Esophagus muscularis mucosa (tissue), 4 donors: Measurements from ENCODE around the gene EXOSC10. TPM values are rescaled to one million over a fixed set of nuclear protein-coding genes. Genes with fewer than 3 reads are reported as not detected.

Experiments
- DNase-seq: peaks from one replicate; pipeline ENCODE4 v3.0.0-alpha.2; 2017; ENCODE audit errors: extremely low spot score
- H3K27ac ChIP-seq, 4 donors: fragments of 200-600 bp; sonication (generic); replicated peaks in 1 of 4; 1 replicate in 3 of 4; 2 replicates in 1 of 4; pipeline ENCODE4 v1.5.1; 2016 to 2019; ENCODE audit warnings: mild to moderate bottlenecking in 1 of 4
- H3K27me3 ChIP-seq, 4 donors: fragments of 200-600 bp; sonication (generic); one replicate each; pipeline versions ENCODE4 v1.5.1 to v1.6.0; 2016 to 2019
- H3K36me3 ChIP-seq, 4 donors: fragments of 200-600 bp; sonication (generic); one replicate each; pipeline ENCODE4 v1.5.1; 2016 to 2019
- H3K4me1 ChIP-seq, 4 donors: fragments of 200-600 bp; sonication (generic); one replicate each; pipeline ENCODE4 v1.5.1; 2016 to 2019
- H3K4me3 ChIP-seq, 4 donors: fragments of 200-600 bp; sonication (generic); 1 replicate in 2 of 4; 2 replicates in 2 of 4; pipeline ENCODE4 v1.5.1; 2016 to 2019; ENCODE audit warnings: mild to moderate bottlenecking in 4 of 4, moderate library complexity in 1 of 4
- H3K9me3 ChIP-seq, 4 donors: fragments of 200-600 bp; sonication (generic); 1 replicate in 3 of 4; 2 replicates in 1 of 4; pipeline ENCODE4 v1.5.1; 2016 to 2019
- EP300 ChIP-seq: sonication (generic); formaldehyde crosslinking; IDR thresholded peaks from one replicate; pipeline ENCODE4 v1.6.1; 2017; ENCODE audit warnings: antibody characterized with exemption
- POLR2A ChIP-seq: fragments of 450-650 bp; IDR thresholded peaks from one replicate; pipeline ENCODE4 v1.6.1; 2017; ENCODE audit warnings: antibody characterized with exemption, moderate library complexity, mild to moderate bottlenecking, low read depth
- POLR2AphosphoS5 ChIP-seq, 2 donors: sonication (generic); formaldehyde crosslinking; IDR thresholded peaks; one replicate each; pipeline ENCODE4 v1.6.1; 2017; ENCODE audit warnings: antibody characterized with exemption in 2 of 2
- WGBS: methylation state at CpG from one replicate; pipeline ENCODE4 v1.1.5; 2018; 5-methylcytosine and 5-hydroxymethylcytosine counted together
- intact Hi-C: fragments of 100-400 bp; cut with DNase I; formaldehyde crosslinking; loops from one replicate; pipeline ENCODE4 v1.15.1; 2023
- total RNA-seq, 4 donors: library from RNA; depleted of rRNA; stranded (reverse); fragments of >200 nt; gene quantifications; one replicate each; pipeline versions ENCODE4 v1.1.0 to v1.2.1, GENCODE V29; 2016
- TF ChIP-seq, protein P1 (sequence below), 3 experiments: fragments of 200-600 bp in 2 of 3; fragments of 450-650 bp in 1 of 3; sonication (generic) in 2 of 3; IDR thresholded peaks; one replicate each; pipeline ENCODE4 v1.5.1; 2017 to 2019; ENCODE audit warnings: antibody characterized with exemption in 3 of 3, mild to moderate bottlenecking in 2 of 3, moderate library complexity in 1 of 3

The EXOSC10 gene
- total RNA-seq, 4 donors from 2014 or later = 33.2 to 49.4 (median 36.3) TPM

DNA sequence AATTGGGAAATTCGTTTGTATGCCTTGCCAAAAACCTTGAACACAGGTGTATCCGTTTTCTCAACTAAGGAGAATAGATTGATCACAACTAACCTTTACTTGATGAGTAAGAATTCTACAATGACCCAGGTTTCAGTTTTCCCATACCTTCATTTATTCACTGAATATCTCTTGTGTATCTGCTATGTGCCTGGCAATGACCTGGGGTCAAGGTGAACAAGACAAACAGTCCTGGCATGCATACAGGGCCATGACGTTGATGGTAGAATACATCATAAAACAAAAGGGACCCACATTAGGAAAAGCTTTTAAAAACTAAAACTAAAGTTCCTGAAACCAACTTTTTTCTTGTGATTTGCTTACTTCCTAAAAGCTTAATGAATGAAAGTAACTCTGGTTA, 32.1 kb upstream of the EXOSC10 start:
- no peaks in the 10 kb centered on the region for H3K27me3 ChIP-seq
- 69% methylated on average over 3 of the region's 3 CpGs for WGBS
- H3K4me1 ChIP-seq = peaks cover 0 to 12% (median 7%) of the 10 kb centered on the region in 4 donors
- no peaks in the 10 kb centered on the region for H3K9me3 ChIP-seq
- H3K4me3 ChIP-seq = no peak overlapping the region
- no peak for DNase-seq
- intact Hi-C loops = no loop called here
- TF ChIP-seq POLR2AphosphoS5 (IDR thresholded peaks at IDR 0.05) = no peak
- TF ChIP-seq, protein P1, sequence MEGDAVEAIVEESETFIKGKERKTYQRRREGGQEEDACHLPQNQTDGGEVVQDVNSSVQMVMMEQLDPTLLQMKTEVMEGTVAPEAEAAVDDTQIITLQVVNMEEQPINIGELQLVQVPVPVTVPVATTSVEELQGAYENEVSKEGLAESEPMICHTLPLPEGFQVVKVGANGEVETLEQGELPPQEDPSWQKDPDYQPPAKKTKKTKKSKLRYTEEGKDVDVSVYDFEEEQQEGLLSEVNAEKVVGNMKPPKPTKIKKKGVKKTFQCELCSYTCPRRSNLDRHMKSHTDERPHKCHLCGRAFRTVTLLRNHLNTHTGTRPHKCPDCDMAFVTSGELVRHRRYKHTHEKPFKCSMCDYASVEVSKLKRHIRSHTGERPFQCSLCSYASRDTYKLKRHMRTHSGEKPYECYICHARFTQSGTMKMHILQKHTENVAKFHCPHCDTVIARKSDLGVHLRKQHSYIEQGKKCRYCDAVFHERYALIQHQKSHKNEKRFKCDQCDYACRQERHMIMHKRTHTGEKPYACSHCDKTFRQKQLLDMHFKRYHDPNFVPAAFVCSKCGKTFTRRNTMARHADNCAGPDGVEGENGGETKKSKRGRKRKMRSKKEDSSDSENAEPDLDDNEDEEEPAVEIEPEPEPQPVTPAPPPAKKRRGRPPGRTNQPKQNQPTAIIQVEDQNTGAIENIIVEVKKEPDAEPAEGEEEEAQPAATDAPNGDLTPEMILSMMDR (IDR thresholded peaks at IDR 0.05) = no peak
- TF ChIP-seq EP300 = no peak
- no peak for TF ChIP-seq POLR2A
- peak overlapping the region in 1 of 4 donors; percentile 21 for H3K27ac ChIP-seq
- peaks cover 59 to 96% (median 94%) of the 10 kb centered on the region in 4 donors for H3K36me3 ChIP-seq

DNA sequence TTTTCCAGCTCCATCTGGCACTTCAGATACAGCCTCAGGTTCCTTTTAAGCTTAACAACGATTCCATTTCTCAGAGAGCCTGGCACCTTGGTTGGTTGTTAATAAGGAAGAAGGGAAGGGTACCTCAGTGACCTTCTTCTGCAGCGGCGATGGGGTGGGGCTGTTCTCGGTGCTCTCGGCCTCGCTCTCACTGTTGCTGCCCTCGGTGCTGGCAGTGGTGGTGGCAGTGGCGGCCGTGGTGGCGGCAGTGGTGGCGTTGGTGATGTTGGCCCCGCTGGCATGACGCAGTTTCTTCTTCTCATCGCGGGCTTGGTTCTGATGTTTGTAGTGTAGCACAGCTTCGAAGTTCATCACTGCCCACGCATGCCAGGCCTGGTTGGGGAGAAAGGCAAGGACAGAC, 30.7 kb upstream of the EXOSC10 start:
- Histone ChIP-seq H3K27me3 (no peaks in the 10 kb centered on the region), H3K4me1 (peaks cover 0 to 12% (median 7%) of the 10 kb centered on the region in 4 donors), H3K4me3 (no peak overlapping the region), H3K9me3 (no peaks in the 10 kb centered on the region), H3K36me3 (peaks cover 65 to 96% (median 95%) of the 10 kb centered on the region in 4 donors), H3K27ac (no peak overlapping the region)
- TF ChIP-seq EP300 (no peak), POLR2A (no peak), POLR2AphosphoS5 (IDR thresholded peaks at IDR 0.05) (no peak)
- TF ChIP-seq, protein P1 (IDR thresholded peaks at IDR 0.05) = no peak
- intact Hi-C loops = no loop called here
- no peak for DNase-seq
- 96% methylated on average over 8 of the region's 17 CpGs for WGBS

DNA sequence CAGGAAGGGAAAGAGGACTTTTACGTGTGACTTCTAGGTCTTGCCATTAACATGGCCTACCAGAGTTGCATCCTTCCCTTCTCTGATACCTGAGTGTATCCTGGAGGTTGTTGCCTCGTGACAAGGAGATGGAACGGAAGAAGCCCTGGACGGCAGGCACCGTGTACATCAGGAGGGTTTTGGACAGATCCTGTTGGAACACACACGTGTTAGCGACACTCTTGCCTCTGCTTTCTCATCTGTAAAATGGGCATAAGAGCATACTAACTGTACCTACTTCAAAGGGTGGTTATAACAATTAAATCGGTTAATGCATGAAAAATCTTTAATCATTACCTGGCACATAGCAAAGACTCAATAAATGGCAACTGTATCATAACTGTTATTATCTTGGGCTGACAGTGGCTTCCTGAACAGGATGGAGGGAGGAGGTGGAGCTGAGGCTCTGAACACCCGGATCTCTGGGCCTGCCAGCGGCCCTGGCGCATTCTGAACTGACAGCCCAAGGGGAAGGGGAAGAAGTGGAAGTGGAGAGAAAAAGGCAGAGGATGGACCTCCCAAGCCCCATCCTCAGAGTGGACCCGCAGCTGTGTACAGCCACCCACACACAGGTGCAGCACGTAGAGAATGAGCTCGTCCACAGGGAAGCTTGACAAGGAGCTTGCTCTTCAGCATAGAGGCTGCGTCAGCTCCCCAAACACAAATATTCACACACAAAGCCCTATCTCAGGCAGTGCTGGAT, 30.2 kb upstream of the EXOSC10 start:
- H3K27me3 ChIP-seq = no peaks in the 10 kb centered on the region
- no peaks in the 10 kb centered on the region for H3K9me3 ChIP-seq
- DNase-seq = no peak
- no peak overlapping the region for H3K4me3 ChIP-seq
- peaks cover 70 to 98% (median 96%) of the 10 kb centered on the region in 4 donors for H3K36me3 ChIP-seq
- 89% methylated on average over 11 of the region's 15 CpGs for WGBS
- TF ChIP-seq, protein P1 (IDR thresholded peaks at IDR 0.05) = no peak
- TF ChIP-seq POLR2AphosphoS5 (IDR thresholded peaks at IDR 0.05) (no peak), POLR2A (no peak), EP300 (no peak)
- H3K4me1 ChIP-seq = peaks cover 0 to 12% (median 7%) of the 10 kb centered on the region in 4 donors
- no peak overlapping the region for H3K27ac ChIP-seq
- intact Hi-C loops = no loop called here

DNA sequence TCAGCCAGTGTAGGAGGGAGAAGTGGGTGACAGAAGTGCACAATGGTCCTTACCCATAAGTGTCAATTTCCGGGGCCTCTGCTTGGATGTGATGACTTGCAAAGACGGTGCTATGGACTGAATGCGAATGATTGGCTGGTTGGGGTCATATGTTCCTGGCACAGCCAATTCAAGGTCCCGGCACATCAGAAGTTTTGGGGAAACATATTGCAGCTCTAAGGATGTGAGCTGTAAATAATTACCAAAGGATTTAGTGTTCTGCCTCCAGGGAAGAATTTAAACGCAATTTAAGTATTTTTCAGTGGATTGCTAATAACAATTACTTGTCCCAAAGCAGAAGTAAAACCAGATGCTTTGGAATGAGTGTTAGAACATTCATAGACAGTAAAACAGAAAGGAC, 26.9 kb upstream of the EXOSC10 start:
- intact Hi-C loops = no loop called here
- 75% methylated on average over 4 of the region's 5 CpGs for WGBS
- TF ChIP-seq, protein P1 (IDR thresholded peaks at IDR 0.05) = no peak
- TF ChIP-seq EP300 (no peak), POLR2AphosphoS5 (IDR thresholded peaks at IDR 0.05) (no peak), POLR2A (no peak)
- no peaks in the 10 kb centered on the region for H3K4me1 ChIP-seq
- H3K27me3 ChIP-seq = no peaks in the 10 kb centered on the region
- H3K4me3 ChIP-seq = no peak overlapping the region
- H3K36me3 ChIP-seq = peaks cover 83 to 100% (median 98%) of the 10 kb centered on the region in 4 donors
- no peak overlapping the region for H3K27ac ChIP-seq
- H3K9me3 ChIP-seq = no peaks in the 10 kb centered on the region
- DNase-seq = no peak

DNA sequence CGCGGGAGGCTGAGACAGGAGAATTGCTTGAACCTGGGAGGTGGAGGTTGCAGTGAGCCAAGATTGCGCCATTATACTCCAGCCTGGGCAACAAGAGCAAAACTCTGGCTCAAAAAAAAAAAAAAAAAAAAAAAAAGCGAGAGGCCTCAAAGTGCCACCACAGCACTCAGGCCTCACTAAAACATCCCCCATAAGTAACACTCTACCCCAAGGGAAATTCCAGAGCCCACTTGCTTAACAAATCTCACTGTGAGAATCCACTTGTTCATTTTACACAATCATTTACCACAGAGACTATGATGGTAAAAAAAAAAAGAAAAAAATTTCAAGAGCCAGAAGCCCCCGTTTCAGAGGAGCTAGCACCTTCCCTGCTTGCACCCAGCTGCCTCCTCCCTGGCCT, 26.3 kb upstream of the EXOSC10 start:
- Histone ChIP-seq H3K9me3 (no peaks in the 10 kb centered on the region), H3K27me3 (no peaks in the 10 kb centered on the region), H3K4me1 (no peaks in the 10 kb centered on the region), H3K27ac (no peak overlapping the region), H3K36me3 (peaks cover 87 to 100% (median 98%) of the 10 kb centered on the region in 4 donors), H3K4me3 (no peak overlapping the region)
- TF ChIP-seq POLR2AphosphoS5 (IDR thresholded peaks at IDR 0.05) (no peak), POLR2A (no peak), EP300 (no peak)
- TF ChIP-seq, protein P1 (IDR thresholded peaks at IDR 0.05) = no peak
- DNase-seq = no peak
- 87% methylated on average over 5 of the region's 5 CpGs for WGBS
- intact Hi-C loops = no loop called here
